K562 (cell line): ENCODE data around the gene PAQR7. TPM values are rescaled to one million over a fixed set of nuclear protein-coding genes. Genes with fewer than 3 reads are reported as not detected.

Experiments
- ATAC-seq: fragments of 200-7000 bp; cut with Tn5 transposase; 3 replicates; pipeline ENCODE4 v1.9.1; 2020; ENCODE audit warnings: moderate library complexity
- Bru-seq: library from RNA; stranded (reverse); fragments of 400-500 nt; gene quantifications from one replicate; lab custom pipeline; 2021; lab: Mats Ljungman, UMichigan
- BruChase-seq, 2 experiments: library from RNA; stranded (reverse); fragments of 400-500 nt; gene quantifications; one replicate each; lab custom pipeline; 2021; lab: Mats Ljungman, UMichigan
- BruUV-seq: library from RNA; stranded (reverse); fragments of 400-500 nt; replicated peaks from 2 replicates; lab custom pipeline; 2021; lab: Mats Ljungman, UMichigan
- CTCF ChIA-PET: fragments of 300-600 bp; formaldehyde crosslinking; extraction: SDS; loops from one replicate; lab custom pipeline; 2021; ENCODE audit warnings: low intra/inter-chr PET ratio; lab: Yijun Ruan, JAX
- POLR2A ChIA-PET: fragments of 300-600, 350-650 bp; sonication (Branson Sonifier 250); formaldehyde crosslinking; extraction: SDS; loops from one replicate; lab custom pipeline; 2021; ENCODE audit warnings: antibody characterized with exemption, inconsistent platforms; lab: Yijun Ruan, JAX
- DNase-seq, 4 experiments: peaks; one replicate each; pipeline versions ENCODE4 v3.0.0 to v3.0.0-alpha.2; 2011 to 2018; ENCODE audit warnings: low spot score in 3 of 4, mixed read lengths in 3 of 4; ENCODE audit errors: extremely low read depth in 1 of 4
- FAIRE-seq: peaks from 2 replicates; lab custom pipeline; 2011; peaks lifted over from hg19 to GRCh38; lab: Jason Lieb, UNC
- H2AFZ ChIP-seq: 2 replicates; pipeline ENCODE4 v1.6.0; 2011; ENCODE audit warnings: low read depth, low read length, control low read depth, inconsistent platforms
- H3K27ac ChIP-seq: fragments of 200-600 bp; 3 replicates; pipeline ENCODE4 v1.8.0; 2011; ENCODE audit warnings: low read depth, mild to moderate bottlenecking, control low read depth, inconsistent platforms, low read length, moderate library complexity, mixed read lengths; ENCODE audit errors: extremely low read depth
- H3K27me3 ChIP-seq, 2 experiments: fragments of 300-600 bp in 1 of 2; 2 replicates in 1 of 2; 3 replicates in 1 of 2; pipeline versions ENCODE4 v1.6.0 to v1.8.0; 2011; ENCODE audit warnings: inconsistent platforms in 2 of 2, low read length in 2 of 2, mild to moderate bottlenecking in 1 of 2, mixed read lengths in 1 of 2, moderate library complexity in 1 of 2; ENCODE audit not compliant: control insufficient read depth in 2 of 2, insufficient read depth in 2 of 2
- H3K36me3 ChIP-seq: fragments of 300-600 bp; 3 replicates; pipeline ENCODE4 v1.8.0; 2011; ENCODE audit warnings: mild to moderate bottlenecking, low read length, inconsistent platforms; ENCODE audit not compliant: control insufficient read depth, insufficient read depth
- H3K4me1 ChIP-seq, 2 experiments: fragments of 200-600 bp in 1 of 2; replicated peaks in 1 of 2; 2 replicates in 1 of 2; 3 replicates in 1 of 2; pipeline versions ENCODE4 v1.5.1 to v1.8.0; 2011; ENCODE audit warnings: inconsistent platforms in 2 of 2, low read length in 2 of 2, mild to moderate bottlenecking in 1 of 2, mixed read lengths in 1 of 2, moderate library complexity in 1 of 2; ENCODE audit not compliant: control insufficient read depth in 2 of 2, insufficient read depth in 2 of 2
- H3K4me2 ChIP-seq: 2 replicates; pipeline ENCODE4 v1.6.1; 2011; ENCODE audit warnings: low read length, control low read depth, inconsistent platforms, mixed read lengths; ENCODE audit not compliant: insufficient read depth
- H3K4me3 ChIP-seq: fragments of 200-600 bp; sonication (generic), shearing (Covaris generic); 2 replicates; pipeline ENCODE4 v1.5.1; 2016; ENCODE audit warnings: control low read depth, inconsistent platforms
- H3K79me2 ChIP-seq: fragments of 200-600 bp; 3 replicates; pipeline ENCODE4 v1.8.0; 2011; ENCODE audit warnings: low read length, inconsistent platforms; ENCODE audit not compliant: control insufficient read depth, insufficient read depth
- H3K9ac ChIP-seq, 2 experiments: 2 replicates each; pipeline versions ENCODE4 v1.6.0 to v1.6.1; 2011; ENCODE audit warnings: low read depth in 2 of 2, low read length in 2 of 2, control low read depth in 1 of 2, inconsistent platforms in 1 of 2, mild to moderate bottlenecking in 1 of 2, mixed read lengths in 1 of 2; ENCODE audit not compliant: insufficient read depth in 1 of 2
- H3K9me1 ChIP-seq: one replicate; pipeline ENCODE4 v1.6.0; 2011; ENCODE audit warnings: inconsistent platforms, mild to moderate bottlenecking, low read length, moderate library complexity; ENCODE audit not compliant: control insufficient read depth, insufficient read depth
- H3K9me3 ChIP-seq: replicated peaks from 2 replicates; pipeline ENCODE4 v1.5.1; 2011; ENCODE audit warnings: low read depth, low read length, inconsistent platforms; ENCODE audit not compliant: control insufficient read depth, insufficient read depth
- H4K20me1 ChIP-seq: replicated peaks from 2 replicates; pipeline ENCODE4 v1.6.1; 2011; ENCODE audit warnings: low read length, inconsistent platforms, mixed read lengths; ENCODE audit not compliant: control insufficient read depth, insufficient read depth
- ATF4 ChIP-seq: fragments of 450-650 bp; formaldehyde crosslinking; IDR thresholded peaks from 2 replicates; pipeline ENCODE4 v1.4.0; 2022; ENCODE audit warnings: mild to moderate bottlenecking, moderate library complexity
- CREB1 ChIP-seq, 2 experiments: sonication (generic) in 1 of 2; formaldehyde crosslinking in 1 of 2; IDR thresholded peaks; 2 replicates each; pipeline versions ENCODE4 v1.6.1 to v1.8.0; 2012 to 2022; ENCODE audit warnings: inconsistent platforms in 1 of 2, mild to moderate bottlenecking in 1 of 2, missing genetic modification reagents in 1 of 2, moderate library complexity in 1 of 2
- HOMEZ ChIP-seq: fragments of 250-450 bp; sonication (Bioruptor Pico); IDR thresholded peaks from 2 replicates; pipeline ENCODE4 v1.4.0; 2020; ENCODE audit warnings: mild to moderate bottlenecking, moderate library complexity
- IFI16 ChIP-seq: fragments of 250-450 bp; sonication (Bioruptor Pico); IDR thresholded peaks from 2 replicates; pipeline ENCODE4 v2.1.2; 2022; ENCODE audit warnings: mild to moderate bottlenecking, inconsistent platforms
- NUFIP1 ChIP-seq: fragments of 450-650 bp; IDR thresholded peaks from 2 replicates; pipeline ENCODE4 v1.6.1; 2018; ENCODE audit not compliant: partially characterized antibody
- RBBP5 ChIP-seq: fragments of 200-600 bp; sonication (generic); IDR thresholded peaks from 2 replicates; pipeline ENCODE4 v1.6.1; 2012; ENCODE audit warnings: borderline replicate concordance, mild to moderate bottlenecking, low read length, control low read depth, inconsistent platforms; ENCODE audit not compliant: insufficient read depth, poor library complexity, severe bottlenecking
- RBM17 ChIP-seq: fragments of 200-400 bp; formaldehyde crosslinking; IDR thresholded peaks from 2 replicates; pipeline ENCODE4 v1.6.1; 2017; ENCODE audit warnings: low read depth, mild to moderate bottlenecking, low read length, borderline replicate concordance
- ZKSCAN1 ChIP-seq: fragments of 150-350 bp; IDR thresholded peaks from 2 replicates; pipeline ENCODE4 v1.6.1; 2016; ENCODE audit warnings: low read depth, low read length
- ZNF431 ChIP-seq: sonication (generic); formaldehyde crosslinking; IDR thresholded peaks from 2 replicates; pipeline ENCODE4 v1.8.0; 2022; ENCODE audit warnings: mild to moderate bottlenecking, missing genetic modification reagents
- ZNF561 ChIP-seq: fragments of 450-650 bp; formaldehyde crosslinking; conservative IDR thresholded peaks from 2 replicates; pipeline ENCODE4 v1.4.0; 2020; ENCODE audit warnings: mild to moderate bottlenecking, moderate library complexity
- ZNF644 ChIP-seq: fragments of 200-800 bp; sonication (Bioruptor generic); IDR thresholded peaks from 2 replicates; pipeline ENCODE4 v1.6.1; 2016; ENCODE audit warnings: low read depth, missing genetic modification characterization, missing compliant biosample characterization
- ZNF830 ChIP-seq: fragments of 250-450 bp; sonication (Bioruptor Pico); IDR thresholded peaks from 2 replicates; pipeline ENCODE4 v1.5.0; 2021; ENCODE audit warnings: mild to moderate bottlenecking
- WGBS: fragments of 100-300 bp; shearing (Covaris generic); methylation state at CpG from one replicate; pipeline ENCODE4 v1.1.6; 2016; ENCODE audit warnings: low coverage, mixed read lengths; ENCODE audit not compliant: insufficient coverage; ENCODE audit errors: missing lambda C conversion rate; 5-methylcytosine and 5-hydroxymethylcytosine counted together
- in situ Hi-C: fragments of 300-500 bp; cut with MboI; formaldehyde crosslinking; loops from 4 replicates; pipeline ENCODE4 v1.15.0; 2018; ENCODE audit warnings: inconsistent platforms, mixed read lengths
- intact Hi-C: fragments of 100-400 bp; cut with micrococcal nuclease; formaldehyde crosslinking; loops from 2 replicates; pipeline ENCODE4 v1.14.2; 2022
- long read RNA-seq, 3 experiments: library from polyadenylated mRNA in 2 of 3; library from RNA in 1 of 3; unstranded in 2 of 3; stranded (forward) in 1 of 3; transcript quantifications; one replicate each; pipeline ENCODE4 v2.0.0, GENCODE V29; 2019 to 2022
- polyA minus RNA-seq, 3 experiments: library from RNA; depleted of rRNA, polyadenylated mRNA; stranded (reverse); fragments of >200 nt; gene quantifications; 2 replicates each; pipeline ENCODE4 v1.2.3, GENCODE V29; 2011
- polyA plus RNA-seq, 8 experiments: library from polyadenylated mRNA; depleted of rRNA in 4 of 8; stranded (reverse) in 5 of 8; unstranded in 3 of 8; fragments of >200 nt; fragmentation: Nextera tagmentation in 2 of 8; fragmentation: Illumina TruSeq in 1 of 8; extraction: Ambion mirVana in 2 of 8; extraction: Trizol in 1 of 8; gene quantifications; 2 replicates each; pipeline versions ENCODE4 v1.2.1 to v1.2.3, GENCODE V29; 2011 to 2014; ENCODE audit warnings: inconsistent platforms in 1 of 8, missing spikeins in 1 of 8
- total RNA-seq, 7 experiments: library from RNA; depleted of rRNA in 6 of 7; stranded (reverse); fragments of >200 nt in 6 of 7; fragmentation: Illumina TruSeq in 2 of 7; extraction: Trizol in 2 of 7; gene quantifications; 2 replicates each; pipeline versions ENCODE4 v1.2.1 to v1.2.3, GENCODE V29; 2011 to 2021; ENCODE audit warnings: low replicate concordance in 1 of 7

The PAQR7 gene, protein sequence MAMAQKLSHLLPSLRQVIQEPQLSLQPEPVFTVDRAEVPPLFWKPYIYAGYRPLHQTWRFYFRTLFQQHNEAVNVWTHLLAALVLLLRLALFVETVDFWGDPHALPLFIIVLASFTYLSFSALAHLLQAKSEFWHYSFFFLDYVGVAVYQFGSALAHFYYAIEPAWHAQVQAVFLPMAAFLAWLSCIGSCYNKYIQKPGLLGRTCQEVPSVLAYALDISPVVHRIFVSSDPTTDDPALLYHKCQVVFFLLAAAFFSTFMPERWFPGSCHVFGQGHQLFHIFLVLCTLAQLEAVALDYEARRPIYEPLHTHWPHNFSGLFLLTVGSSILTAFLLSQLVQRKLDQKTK
- 9.3 and 18.9 TPM in 2 replicates for total RNA-seq (2011; cell fraction: chromatin; rRNA removed; ENCODE audit: low replicate concordance)
- total RNA-seq (2011; cell fraction: nucleolus; rRNA removed) = 15.7 and 18.8 TPM in 2 replicates
- total RNA-seq (2011; cell fraction: nucleoplasm; rRNA removed) = 13.9 and 16.4 TPM in 2 replicates
- total RNA-seq (2014; rRNA removed) = 2.4 and 3.3 TPM in 2 replicates
- total RNA-seq (2014; rRNA removed; fragmentation: Illumina TruSeq; extraction: Trizol) = 2.0 and 2.4 TPM in 2 replicates
- 2.5 and 2.6 TPM in 2 replicates for total RNA-seq (2015; rRNA removed; fragmentation: Illumina TruSeq; extraction: Trizol)
- total RNA-seq (2021) = 4.0 and 4.4 TPM in 2 replicates
- polyA plus RNA-seq (2011; rRNA removed) = 5.2 and 5.4 TPM in 2 replicates
- 8.8 and 14.1 TPM in 2 replicates for polyA plus RNA-seq (2011; cell fraction: cytosol; rRNA removed)
- polyA plus RNA-seq (2011; cell fraction: nucleus; rRNA removed) = 5.8 and 7.4 TPM in 2 replicates
- 4.5 and 6.9 TPM in 2 replicates for polyA plus RNA-seq (2012)
- 2.9 and 3.3 TPM in 2 replicates for polyA plus RNA-seq (2014; fragmentation: Illumina TruSeq; extraction: Trizol)
- 1 to 10 TPM; 1.1 to 1.2 TPM for polyA plus RNA-seq (2014; fragmentation: Nextera tagmentation; extraction: Ambion mirVana)
- polyA plus RNA-seq (2014; rRNA removed) = 2.7 and 3.0 TPM in 2 replicates
- 5.5 and 8.5 TPM in 2 replicates for polyA minus RNA-seq (2011; rRNA and poly(A)+ RNA removed)
- polyA minus RNA-seq (2011; cell fraction: cytosol; rRNA and poly(A)+ RNA removed) = 7.4 and 8.5 TPM in 2 replicates
- 2.0 and 2.4 TPM in 2 replicates for polyA minus RNA-seq (2011; cell fraction: nucleus; rRNA and poly(A)+ RNA removed)
- percentile 57 among the genes with signal in this experiment for Bru-seq, nascent RNA
- BruChase-seq, experiment 1, labeled RNA remaining after a 2-hour chase = percentile 60 among the genes with signal in this experiment
- BruChase-seq, experiment 2, labeled RNA remaining after a 6-hour chase = percentile 61 among the genes with signal in this experiment
- long read RNA-seq, experiment 1, partial matches to known transcripts = 0 of 3 reads
- long read RNA-seq, experiment 1, other reads (novel, unspliced or antisense) = 3 of 3 reads
- long read RNA-seq, experiment 2, partial matches to known transcripts = 0 of 4 reads
- long read RNA-seq, experiment 2, other reads (novel, unspliced or antisense) = 3 of 4 reads
- long read RNA-seq, experiment 3, partial matches to known transcripts = 0 of 3 reads
- long read RNA-seq, experiment 3, other reads (novel, unspliced or antisense) = 3 of 3 reads

DNA sequence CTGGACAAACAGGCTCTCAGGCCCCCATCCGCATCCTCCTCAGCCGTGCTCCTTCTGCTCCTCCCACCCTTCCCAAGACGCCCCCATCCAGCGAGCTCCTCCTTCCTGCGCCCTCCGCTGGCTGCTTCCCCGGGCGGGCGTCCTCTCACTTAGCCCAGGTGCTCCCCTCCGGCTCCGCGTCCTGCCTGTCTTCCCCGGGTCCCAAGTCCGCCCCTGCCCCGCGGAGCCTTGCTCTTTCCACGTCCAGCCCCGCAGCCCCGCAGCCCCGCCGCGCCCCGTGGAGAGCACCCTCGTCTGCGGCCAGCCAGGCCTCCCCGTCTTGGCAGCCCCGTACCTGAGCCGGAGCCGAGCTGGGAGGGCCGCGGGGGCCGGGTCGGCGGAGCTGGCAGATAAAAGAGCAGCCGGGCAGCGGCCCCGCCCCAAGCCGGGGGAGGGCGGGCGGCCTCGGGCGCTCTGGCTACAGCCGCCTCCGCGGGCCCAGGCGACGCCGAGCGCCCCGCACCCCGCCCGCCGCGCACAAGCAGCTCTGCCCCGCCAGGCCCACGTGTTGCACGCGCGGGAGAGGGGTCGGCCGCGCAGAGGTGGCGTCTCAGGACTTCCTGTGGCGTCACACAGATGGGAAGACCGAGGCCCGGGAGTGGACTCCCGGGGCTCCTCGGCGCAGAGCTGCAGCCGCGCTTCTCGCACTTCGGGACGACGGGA, at the start of gene PAQR7:
PAQR7 (minus strand) TSS at position 555 of the 702 bp plus-strand sequence. CDS start 11,869 bp downstream, outside the sequence.
- CTCF ChIA-PET = interaction anchor here (1.1 kb wide), 1 partner anchor 123 kb away, joined by 3 read pairs; no protein-coding TSS in a partner anchor
- ATAC-seq = peak; percentile 92
- Histone ChIP-seq H3K27me3 (no peaks in the 10 kb centered on the region), H3K79me2 (peaks cover 10% of the 10 kb centered on the region; the same call in 2 of the 3 replicates), H3K4me3 (peak within 1 kb of the TSS; percentile 51), H2AFZ (peak within 1 kb of the TSS; percentile 88), H4K20me1 (no peaks in the 10 kb centered on the region), H3K4me1 (peaks cover 55 to 56% of the 10 kb centered on the region in 2 experiments), H3K4me2 (peak within 1 kb of the TSS; percentile 81), H3K36me3 (no peaks in the 10 kb centered on the region), H3K9ac (peak within 1 kb of the TSS; percentile 63 to 92), H3K27ac (peak within 1 kb of the TSS; percentile 77), H3K9me1 (no peaks in the 10 kb centered on the region), H3K9me3 (no peaks in the 10 kb centered on the region)
- intact Hi-C loops (no loop called here), in situ Hi-C loops (no loop called here)
- WGBS = under 1% methylated on average over 61 of the region's 75 CpGs
- BruUV-seq = no TSS peak
- DNase-seq = peak; percentile 90 to 97 (median 94)
- FAIRE-seq = no peak
- POLR2A ChIA-PET = interaction anchor here (0.7 to 2.2 kb wide), 14 partner anchors 8 to 152 kb away, joined by 3 to 6 read pairs (median 4); partner anchors contain the start of gene PAFAH2
- TF ChIP-seq ATF4 (CRISPR knock-in tag) (no peak), RBBP5 (peak; percentile 38), CREB1 (IDR thresholded peaks at IDR 0.05) (peak; percentile 76; the same call in 1 of the 2 replicates), CREB1 (CRISPR knock-in tag; IDR thresholded peaks at IDR 0.05) (peak; percentile 71), NUFIP1 (no peak), ZNF561 (CRISPR knock-in tag) (no peak), HOMEZ (CRISPR knock-in tag) (no peak), ZNF830 (no peak), RBM17 (no peak), ZNF431 (CRISPR knock-in tag) (peak; percentile 83), ZKSCAN1 (no peak), ZNF644 (tag) (peak; percentile 72; the same call in 1 of the 2 replicates), IFI16 (CRISPR knock-in tag) (no peak)
